NT2/D1 (cell line): ENCODE results near the gene BCL10.

Experiments
- DNase-seq: peaks from one replicate; pipeline ENCODE4 v3.0.0-alpha.2; 2011; ENCODE audit warnings: low read depth, low spot score
- H3K27me3 ChIP-seq: 2 replicates; pipeline ENCODE4 v1.6.0; 2011; ENCODE audit warnings: mild to moderate bottlenecking; ENCODE audit not compliant: insufficient read length, insufficient read depth
- H3K36me3 ChIP-seq: 2 replicates; pipeline ENCODE4 v1.6.1; 2011; ENCODE audit warnings: mild to moderate bottlenecking, low read length, mixed read lengths; ENCODE audit not compliant: insufficient read depth, insufficient read length
- H3K4me1 ChIP-seq: 2 replicates; pipeline ENCODE4 v1.5.1; 2011; ENCODE audit not compliant: insufficient read depth, insufficient read length
- H3K4me3 ChIP-seq: 2 replicates; pipeline ENCODE4 v1.5.1; 2011; ENCODE audit warnings: low read depth; ENCODE audit not compliant: insufficient read length
- H3K9ac ChIP-seq: 2 replicates; pipeline ENCODE4 v1.6.0; 2011; ENCODE audit warnings: low read depth; ENCODE audit not compliant: insufficient read length
- H3K9me3 ChIP-seq: 2 replicates; pipeline ENCODE4 v1.5.1; 2011; ENCODE audit warnings: mild to moderate bottlenecking, low read length; ENCODE audit not compliant: insufficient read depth
- SUZ12 ChIP-seq: IDR thresholded peaks from 2 replicates; pipeline ENCODE4 v1.6.1; 2011; ENCODE audit not compliant: insufficient read length, insufficient read depth; ENCODE audit errors: extremely low read depth
- YY1 ChIP-seq: IDR thresholded peaks from 2 replicates; pipeline ENCODE4 v1.6.1; 2011; ENCODE audit not compliant: insufficient read length, insufficient read depth
- ZNF274 ChIP-seq: IDR thresholded peaks from 2 replicates; pipeline ENCODE4 v1.6.1; 2011; ENCODE audit warnings: mild to moderate bottlenecking, low read depth, low read length

BCL10 gene

DNA sequence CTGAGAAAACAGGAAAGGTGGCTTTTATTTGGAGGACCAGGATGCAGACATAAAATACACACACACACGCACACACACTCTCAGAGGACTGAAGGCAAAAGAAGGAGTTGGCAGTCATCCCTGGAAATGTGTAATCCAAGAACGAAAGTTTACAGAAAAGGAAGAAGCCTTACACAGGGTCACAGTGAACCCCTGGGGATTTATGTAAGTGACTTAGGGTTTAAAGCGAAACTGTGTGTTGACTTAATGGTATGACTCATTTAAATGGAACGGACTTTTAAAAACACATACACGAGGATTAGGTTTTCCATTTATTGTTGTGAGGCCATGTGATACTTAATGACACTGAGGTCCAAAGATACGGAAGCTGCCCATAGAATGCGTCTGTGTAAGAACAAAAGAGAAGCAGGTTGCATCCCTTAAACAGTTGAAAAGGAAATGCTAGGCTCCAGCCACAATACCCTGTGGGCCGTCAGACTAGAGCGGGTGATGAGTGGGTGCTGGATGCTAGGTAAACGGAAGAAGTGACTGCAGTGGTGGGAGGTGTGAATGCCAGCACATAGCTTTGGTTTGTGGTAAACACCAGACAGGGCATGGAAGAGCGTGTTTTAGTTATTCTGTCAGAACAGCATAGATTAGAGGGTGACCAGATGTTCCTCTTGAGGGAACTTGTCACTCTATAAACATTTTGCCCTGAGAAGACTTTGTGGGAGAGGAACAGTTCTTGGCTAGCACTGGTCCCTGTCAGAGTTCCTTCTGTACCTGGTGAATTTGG lies 21.6 kb upstream of the BCL10 start:
- no peak overlapping the region for H3K4me3 ChIP-seq
- H3K9ac ChIP-seq, result no peak overlapping the region
- H3K36me3 ChIP-seq, result no peaks in the 10 kb centered on the region
- TF ChIP-seq ZNF274, result no peak
- no peak for TF ChIP-seq YY1
- no peak for TF ChIP-seq SUZ12
- no peaks in the 10 kb centered on the region for H3K27me3 ChIP-seq
- no peaks in the 10 kb centered on the region for H3K9me3 ChIP-seq
- peaks cover 5% of the 10 kb centered on the region for H3K4me1 ChIP-seq
- DNase-seq, result no peak

DNA sequence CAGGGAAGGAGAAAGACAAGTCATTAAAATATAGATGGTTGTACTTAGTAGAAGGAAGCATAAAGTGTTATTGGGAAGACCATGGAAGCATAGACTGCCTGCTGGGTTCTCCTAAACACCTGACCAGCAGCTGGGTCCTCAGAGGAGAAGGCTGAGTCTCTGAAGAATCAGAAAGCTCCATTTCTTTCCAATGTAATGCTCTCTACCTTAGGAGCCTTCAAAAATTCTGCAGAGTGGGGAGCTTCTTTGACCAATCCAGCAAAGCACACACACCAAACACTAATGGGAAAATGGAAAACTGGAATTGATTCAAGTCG lies 21.1 kb upstream of the BCL10 start:
- H3K4me1 ChIP-seq, result peaks cover 5% of the 10 kb centered on the region
- no peaks in the 10 kb centered on the region for H3K36me3 ChIP-seq
- H3K9ac ChIP-seq, result no peak overlapping the region
- no peak for DNase-seq
- no peak overlapping the region for H3K4me3 ChIP-seq
- H3K27me3 ChIP-seq, result no peaks in the 10 kb centered on the region
- TF ChIP-seq YY1, result no peak
- no peak for TF ChIP-seq ZNF274
- no peak for TF ChIP-seq SUZ12
- no peaks in the 10 kb centered on the region for H3K9me3 ChIP-seq

DNA sequence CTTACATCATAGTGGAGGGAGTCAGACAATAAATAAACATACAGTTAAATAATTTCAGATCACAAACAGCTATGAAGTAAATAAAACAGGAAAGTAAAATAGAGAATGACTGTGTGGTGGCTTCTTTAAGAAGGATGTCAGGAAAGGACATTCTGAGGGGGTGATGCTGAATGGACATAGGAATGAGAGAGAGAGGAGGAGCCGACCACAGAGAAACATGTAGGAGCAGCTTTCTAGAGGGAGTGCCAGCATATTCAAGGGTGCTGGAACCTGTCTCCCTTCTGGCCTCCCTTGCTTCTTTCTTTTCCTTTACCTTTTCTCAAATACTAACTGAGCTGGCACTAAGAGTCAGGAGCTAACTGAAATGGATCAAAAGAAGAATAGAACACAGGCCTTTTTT lies 20.5 kb upstream of the BCL10 start:
- no peak for TF ChIP-seq ZNF274
- TF ChIP-seq YY1, result no peak
- no peak for TF ChIP-seq SUZ12
- Histone ChIP-seq H3K36me3 (no peaks in the 10 kb centered on the region), H3K4me1 (peaks cover 5% of the 10 kb centered on the region), H3K27me3 (no peaks in the 10 kb centered on the region), H3K4me3 (no peak overlapping the region), H3K9ac (no peak overlapping the region), H3K9me3 (no peaks in the 10 kb centered on the region)
- DNase-seq, result no peak

DNA sequence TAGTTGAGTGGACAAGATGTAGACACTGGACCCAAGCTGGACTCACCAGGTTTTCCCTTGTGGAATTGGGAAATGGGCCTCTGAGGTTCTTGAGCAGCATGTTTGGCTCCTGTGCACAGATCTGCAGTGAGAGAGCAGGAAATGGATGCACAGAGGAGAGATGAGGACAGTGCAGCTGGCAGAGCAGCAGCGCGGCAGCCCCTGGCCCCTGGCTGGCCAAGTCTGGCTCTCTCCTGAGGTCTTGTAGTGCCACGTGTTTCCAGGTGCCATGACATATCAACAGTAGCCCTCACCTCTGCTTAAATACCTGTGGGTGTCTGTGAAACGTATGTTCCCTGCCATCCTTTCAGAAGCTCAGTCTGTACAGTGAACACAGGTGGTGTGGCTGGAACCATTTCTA lies 19.2 kb upstream of the BCL10 start:
- Histone ChIP-seq H3K27me3 (no peaks in the 10 kb centered on the region), H3K4me1 (peaks cover 5% of the 10 kb centered on the region), H3K36me3 (no peaks in the 10 kb centered on the region), H3K4me3 (no peak overlapping the region), H3K9me3 (no peaks in the 10 kb centered on the region), H3K9ac (no peak overlapping the region)
- TF ChIP-seq ZNF274 (no peak), SUZ12 (no peak), YY1 (no peak)
- no peak for DNase-seq

DNA sequence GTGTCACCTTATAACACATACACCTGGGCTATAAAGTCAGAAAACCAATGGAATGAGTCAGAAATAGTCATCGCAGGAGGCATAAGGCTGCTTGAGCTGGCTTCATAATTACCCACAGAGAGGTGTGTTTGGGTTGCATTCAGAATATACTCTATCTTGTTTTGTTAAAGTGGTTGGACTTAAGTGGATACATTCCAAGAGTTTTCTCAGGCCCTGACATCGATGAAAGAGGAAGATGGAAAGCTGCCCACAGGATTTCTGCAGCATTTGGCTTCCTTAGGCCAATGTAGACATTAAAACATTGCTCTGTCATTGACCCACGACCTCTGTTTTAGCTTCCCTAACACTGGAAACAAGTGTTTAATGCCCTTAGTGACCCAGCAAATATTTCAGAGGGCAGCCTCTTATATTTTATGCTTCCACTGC lies 18.6 kb upstream of the BCL10 start:
- TF ChIP-seq YY1 (no peak), SUZ12 (no peak), ZNF274 (no peak)
- Histone ChIP-seq H3K4me1 (peaks cover 5% of the 10 kb centered on the region), H3K27me3 (no peaks in the 10 kb centered on the region), H3K36me3 (no peaks in the 10 kb centered on the region), H3K9ac (no peak overlapping the region), H3K9me3 (no peaks in the 10 kb centered on the region), H3K4me3 (no peak overlapping the region)
- no peak for DNase-seq

DNA sequence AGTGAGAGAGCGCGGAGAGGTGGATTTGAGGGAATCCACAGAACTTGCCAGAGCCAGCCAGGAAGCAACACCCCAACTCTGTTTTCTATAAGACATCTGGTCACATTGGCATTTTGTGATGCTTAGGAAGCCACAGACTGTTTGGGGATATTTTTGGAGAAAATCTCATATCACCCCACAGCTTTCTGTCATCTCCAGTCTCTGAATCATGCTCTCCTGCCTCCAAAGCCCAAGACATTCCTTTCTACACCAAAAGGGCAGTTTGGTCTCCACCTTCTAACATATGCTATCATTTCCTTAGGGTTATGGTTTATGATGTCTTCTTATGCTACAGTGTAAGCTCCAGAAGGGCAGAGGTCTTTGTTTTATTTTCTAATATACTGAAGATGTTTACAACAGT lies 14.4 kb upstream of the BCL10 start:
- Histone ChIP-seq H3K9ac (no peak overlapping the region), H3K4me1 (no peaks in the 10 kb centered on the region)
- TF ChIP-seq YY1, result no peak
- no peak for TF ChIP-seq SUZ12
- no peak for TF ChIP-seq ZNF274

DNA sequence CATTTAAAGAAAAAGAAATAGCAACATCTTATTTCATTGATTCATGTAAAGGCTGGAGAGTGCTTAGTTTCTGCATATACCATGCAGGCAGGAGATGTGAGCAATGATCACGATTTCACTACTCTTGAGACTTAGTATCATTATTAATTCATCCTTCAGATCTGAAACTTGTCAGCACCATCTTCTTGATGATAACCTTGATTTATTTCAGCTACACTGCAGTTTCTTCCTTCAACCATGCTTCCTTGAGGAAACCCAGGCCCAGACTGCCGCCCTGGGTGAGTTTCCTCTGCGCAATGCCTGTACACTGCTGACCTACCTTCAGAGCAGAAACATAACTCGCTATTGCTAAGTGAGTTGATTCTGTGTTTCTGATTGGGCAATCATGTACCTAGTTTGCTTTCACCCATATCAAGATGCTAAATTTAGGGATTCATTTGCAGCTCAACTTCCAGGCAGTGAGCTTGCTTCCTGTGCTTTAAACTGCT lies 13.5 kb upstream of the BCL10 start:
- H3K9me3 ChIP-seq, result no peaks in the 10 kb centered on the region; the same call in 1 of the 2 replicates
- no peaks in the 10 kb centered on the region for H3K4me1 ChIP-seq
- H3K9ac ChIP-seq, result no peak overlapping the region
- no peaks in the 10 kb centered on the region for H3K36me3 ChIP-seq
- H3K27me3 ChIP-seq, result no peaks in the 10 kb centered on the region
- TF ChIP-seq ZNF274 (no peak), SUZ12 (no peak)
- H3K4me3 ChIP-seq, result no peak overlapping the region
- DNase-seq, result no peak

More for the DNA sequence above, 14.4 kb upstream of the BCL10 start:
- no peaks in the 10 kb centered on the region for H3K27me3 ChIP-seq
- DNase-seq, result no peak
- no peaks in the 10 kb centered on the region for H3K9me3 ChIP-seq
- H3K36me3 ChIP-seq, result no peaks in the 10 kb centered on the region
- H3K4me3 ChIP-seq, result no peak overlapping the region
